Progenitor cell of endocrine pancreas (in vitro differentiated cells): ENCODE data around the gene ZNF554. TPM values are rescaled to one million over a fixed set of nuclear protein-coding genes. Genes with fewer than 3 reads are reported as not detected.

ENCODE experiments used
- DNase-seq: peaks from one replicate; pipeline ENCODE4 v3.0.0; 2021; ENCODE audit warnings: low spot score; ENCODE audit not compliant: unreplicated experiment
- H3K27ac Mint-ChIP-seq: 2 replicates; pipeline ENCODE4 v1.8.0; 2021; ENCODE audit warnings: mild to moderate bottlenecking, moderate library complexity, mixed read lengths
- H3K27me3 Mint-ChIP-seq: 2 replicates; pipeline ENCODE4 v1.8.0; 2021; ENCODE audit warnings: mixed read lengths
- H3K36me3 Mint-ChIP-seq: 2 replicates; pipeline ENCODE4 v1.8.0; 2022; ENCODE audit warnings: mixed read lengths; ENCODE audit not compliant: insufficient read depth
- H3K4me1 Mint-ChIP-seq: 2 replicates; pipeline ENCODE4 v1.8.0; 2021; ENCODE audit warnings: low read depth, mixed read lengths
- H3K4me3 Mint-ChIP-seq: 2 replicates; pipeline ENCODE4 v1.8.0; 2021; ENCODE audit warnings: low read depth, mild to moderate bottlenecking, moderate library complexity, mixed read lengths
- H3K9me3 Mint-ChIP-seq: 2 replicates; pipeline ENCODE4 v1.8.0; 2021; ENCODE audit warnings: low read depth, mixed read lengths
- total RNA-seq: library from RNA; stranded (reverse); gene quantifications from 2 replicates; pipeline ENCODE4 v1.2.1, GENCODE V29; 2021
- TF ChIP-seq, protein P1 (sequence below): fragments of 200-600 bp; sonication (generic); IDR thresholded peaks from one replicate; pipeline ENCODE4 v1.5.0; 2021; ENCODE audit warnings: antibody characterized with exemption, mild to moderate bottlenecking; ENCODE audit not compliant: unreplicated experiment

Gene ZNF554
- total RNA-seq, 1 donor from 2014 or later: 14.1 TPM

DNA sequence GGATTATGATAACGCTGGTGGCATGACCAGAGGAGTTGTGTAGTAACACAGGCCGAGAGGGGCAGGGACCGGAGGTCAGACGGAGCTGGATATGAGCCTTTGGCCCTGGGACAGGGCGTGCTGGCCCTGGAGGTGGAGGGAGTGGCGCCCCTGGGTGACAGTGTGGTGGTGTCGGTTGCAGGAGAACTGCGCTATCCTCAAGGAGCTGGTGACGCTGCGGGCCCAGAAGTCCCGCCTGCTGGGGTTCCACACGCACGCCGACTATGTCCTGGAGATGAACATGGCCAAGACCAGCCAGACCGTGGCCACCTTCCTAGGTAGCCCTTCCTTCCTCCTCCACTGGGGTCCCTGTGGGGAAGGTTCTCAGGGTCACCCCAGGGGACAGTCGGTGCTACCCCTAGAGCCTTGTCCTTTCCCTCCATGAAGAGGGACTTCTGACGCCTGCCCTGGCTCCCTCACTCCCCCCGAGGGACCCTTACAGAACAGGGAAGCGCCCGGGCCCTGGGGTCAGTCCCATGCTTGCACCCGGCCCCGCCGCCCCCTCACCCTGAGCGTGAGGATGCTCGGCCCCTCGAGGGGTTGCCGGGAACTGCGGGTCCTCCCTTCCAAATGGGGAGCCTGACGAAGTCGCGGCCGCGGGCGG is 12.8 kb upstream of the ZNF554 start:
- H3K27ac Mint-ChIP-seq: no peak overlapping the region
- H3K9me3 Mint-ChIP-seq: no peaks in the 10 kb centered on the region
- no peak overlapping the region for H3K4me3 Mint-ChIP-seq
- peaks cover 12% of the 10 kb centered on the region for H3K36me3 Mint-ChIP-seq
- TF ChIP-seq, protein P1, sequence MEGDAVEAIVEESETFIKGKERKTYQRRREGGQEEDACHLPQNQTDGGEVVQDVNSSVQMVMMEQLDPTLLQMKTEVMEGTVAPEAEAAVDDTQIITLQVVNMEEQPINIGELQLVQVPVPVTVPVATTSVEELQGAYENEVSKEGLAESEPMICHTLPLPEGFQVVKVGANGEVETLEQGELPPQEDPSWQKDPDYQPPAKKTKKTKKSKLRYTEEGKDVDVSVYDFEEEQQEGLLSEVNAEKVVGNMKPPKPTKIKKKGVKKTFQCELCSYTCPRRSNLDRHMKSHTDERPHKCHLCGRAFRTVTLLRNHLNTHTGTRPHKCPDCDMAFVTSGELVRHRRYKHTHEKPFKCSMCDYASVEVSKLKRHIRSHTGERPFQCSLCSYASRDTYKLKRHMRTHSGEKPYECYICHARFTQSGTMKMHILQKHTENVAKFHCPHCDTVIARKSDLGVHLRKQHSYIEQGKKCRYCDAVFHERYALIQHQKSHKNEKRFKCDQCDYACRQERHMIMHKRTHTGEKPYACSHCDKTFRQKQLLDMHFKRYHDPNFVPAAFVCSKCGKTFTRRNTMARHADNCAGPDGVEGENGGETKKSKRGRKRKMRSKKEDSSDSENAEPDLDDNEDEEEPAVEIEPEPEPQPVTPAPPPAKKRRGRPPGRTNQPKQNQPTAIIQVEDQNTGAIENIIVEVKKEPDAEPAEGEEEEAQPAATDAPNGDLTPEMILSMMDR: no peak
- no peaks in the 10 kb centered on the region for H3K4me1 Mint-ChIP-seq
- no peaks in the 10 kb centered on the region for H3K27me3 Mint-ChIP-seq
- DNase-seq: no peak

DNA sequence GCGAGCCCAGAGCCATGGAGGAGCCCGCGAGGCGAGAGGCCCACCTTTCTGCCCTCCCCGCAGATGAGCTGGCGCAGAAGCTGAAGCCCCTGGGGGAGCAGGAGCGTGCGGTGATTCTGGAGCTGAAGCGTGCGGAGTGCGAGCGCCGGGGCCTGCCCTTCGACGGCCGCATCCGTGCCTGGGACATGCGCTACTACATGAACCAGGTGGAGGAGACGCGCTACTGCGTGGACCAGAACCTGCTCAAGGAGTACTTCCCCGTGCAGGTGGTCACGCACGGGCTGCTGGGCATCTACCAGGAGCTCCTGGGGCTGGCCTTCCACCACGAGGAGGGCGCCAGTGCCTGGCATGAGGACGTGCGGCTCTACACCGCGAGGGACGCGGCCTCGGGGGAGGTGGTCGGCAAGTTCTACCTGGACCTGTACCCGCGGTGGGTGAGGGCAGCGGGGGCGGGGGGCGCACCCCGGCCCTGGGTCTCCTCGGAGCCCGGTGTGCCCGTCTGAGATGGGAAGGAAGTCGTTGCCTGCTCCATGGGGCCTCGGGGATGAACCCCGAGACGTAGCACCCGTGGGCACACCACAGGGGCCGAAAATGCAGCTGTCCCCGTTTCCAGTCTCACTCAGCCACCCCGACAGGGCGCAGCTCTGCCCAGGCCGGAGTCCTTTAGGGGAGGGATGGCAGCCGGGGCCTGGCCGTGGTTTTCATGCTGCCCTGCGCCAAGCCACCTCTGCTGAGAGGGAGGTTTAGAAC is 12.1 kb upstream of the ZNF554 start:
- Mint-ChIP-seq H3K4me3 (no peak overlapping the region), H3K27ac (no peak overlapping the region), H3K9me3 (no peaks in the 10 kb centered on the region), H3K36me3 (peaks cover 11% of the 10 kb centered on the region), H3K27me3 (no peaks in the 10 kb centered on the region), H3K4me1 (no peaks in the 10 kb centered on the region)
- TF ChIP-seq, protein P1: no peak
- no peak for DNase-seq

DNA sequence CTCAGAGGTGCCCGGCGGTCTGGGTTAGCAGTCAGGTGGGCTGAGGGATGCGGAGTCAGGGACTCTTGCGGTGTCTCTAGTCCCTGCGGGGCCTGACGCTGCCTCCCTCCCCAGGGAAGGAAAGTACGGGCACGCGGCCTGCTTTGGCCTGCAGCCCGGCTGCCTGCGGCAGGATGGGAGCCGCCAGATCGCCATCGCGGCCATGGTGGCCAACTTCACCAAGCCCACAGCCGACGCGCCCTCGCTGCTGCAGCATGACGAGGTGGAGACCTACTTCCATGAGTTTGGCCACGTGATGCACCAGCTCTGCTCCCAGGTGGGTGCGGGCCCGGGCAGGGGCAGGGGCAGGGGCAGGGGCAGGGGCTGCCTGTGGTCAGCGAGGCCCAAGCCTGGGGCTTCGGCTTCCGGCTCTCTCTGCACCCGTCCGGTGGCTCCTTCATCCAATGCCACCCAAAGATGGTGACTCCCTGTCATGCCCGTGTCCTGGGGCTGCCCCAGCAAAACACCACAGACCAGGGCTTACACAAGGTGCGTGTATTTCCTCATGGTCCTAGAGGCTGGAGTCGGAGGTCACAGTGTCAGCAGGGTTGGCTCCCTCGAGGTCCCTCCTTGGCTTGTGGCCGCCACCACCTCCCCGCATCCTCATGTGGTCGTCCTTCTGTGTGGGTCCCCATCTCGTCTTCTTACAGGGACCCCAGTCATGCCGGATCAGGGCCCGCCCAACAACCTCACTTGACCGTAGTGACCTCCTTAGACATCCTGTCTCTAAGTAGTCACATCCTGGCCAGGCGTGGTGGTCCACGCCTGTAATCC is 11.3 kb upstream of the ZNF554 start:
- no peak for DNase-seq
- H3K27ac Mint-ChIP-seq: no peak overlapping the region
- TF ChIP-seq, protein P1: no peak
- no peaks in the 10 kb centered on the region for H3K4me1 Mint-ChIP-seq
- H3K4me3 Mint-ChIP-seq: no peak overlapping the region
- H3K36me3 Mint-ChIP-seq: peaks cover 7% of the 10 kb centered on the region
- no peaks in the 10 kb centered on the region for H3K27me3 Mint-ChIP-seq
- H3K9me3 Mint-ChIP-seq: no peaks in the 10 kb centered on the region

DNA sequence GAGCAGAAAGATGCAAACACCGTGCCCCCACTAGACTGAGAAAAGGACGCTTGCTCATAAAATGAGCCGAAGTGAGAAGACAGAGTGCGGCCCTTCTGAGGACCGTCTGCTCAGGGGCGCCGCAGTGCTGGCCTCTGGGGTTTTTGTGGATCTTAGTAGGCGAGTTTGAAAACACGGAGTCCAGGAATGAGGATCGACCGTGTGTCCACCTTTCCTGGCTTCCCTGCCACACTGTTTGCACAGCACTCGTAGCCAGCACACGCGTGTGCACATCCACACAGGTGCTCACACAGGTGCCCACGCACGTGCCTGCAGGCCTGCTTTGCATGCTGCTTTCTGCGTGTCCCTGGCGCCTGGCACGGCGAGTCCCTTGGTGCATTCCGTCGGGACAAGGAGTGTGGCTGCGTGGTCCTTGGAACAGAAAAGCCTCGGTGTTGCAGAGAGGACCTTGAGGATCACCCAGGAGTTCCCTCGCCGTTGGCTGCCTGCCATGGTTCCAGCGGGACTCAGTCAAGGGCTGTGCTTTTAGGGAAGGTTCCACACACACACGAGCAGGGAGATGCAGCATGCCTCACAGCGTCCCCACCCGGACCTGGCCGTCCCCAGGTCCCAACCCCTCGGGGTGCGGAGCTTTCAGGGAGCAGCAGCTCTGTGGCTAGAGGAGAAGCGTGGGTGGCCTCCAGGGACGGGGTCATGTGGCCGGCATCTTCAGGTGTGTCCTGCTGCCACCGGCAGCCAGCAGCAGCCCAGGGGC is 10.1 kb upstream of the ZNF554 start:
- no peak overlapping the region for H3K4me3 Mint-ChIP-seq
- no peak overlapping the region for H3K27ac Mint-ChIP-seq
- TF ChIP-seq, protein P1: no peak
- H3K27me3 Mint-ChIP-seq: no peaks in the 10 kb centered on the region
- peaks cover 8% of the 10 kb centered on the region for H3K36me3 Mint-ChIP-seq
- no peaks in the 10 kb centered on the region for H3K4me1 Mint-ChIP-seq
- no peak for DNase-seq
- no peaks in the 10 kb centered on the region for H3K9me3 Mint-ChIP-seq
